VCaP (cell line): Measurements from ENCODE around the gene PRR5L.
A peak's percentile ranks its signal among the peaks of the same experiment; 100 is the strongest.

Source experiments
- H3K27ac ChIP-seq: fragments of 450-650 bp; 2 replicates; pipeline ENCODE4 v1.5.1; 2017
- TF ChIP-seq, protein P1 (sequence below): fragments of 450-650 bp; conservative IDR thresholded peaks from 2 replicates; pipeline ENCODE4 v1.5.1; 2017; ENCODE audit warnings: mild to moderate bottlenecking, moderate library complexity

PRR5L gene

DNA sequence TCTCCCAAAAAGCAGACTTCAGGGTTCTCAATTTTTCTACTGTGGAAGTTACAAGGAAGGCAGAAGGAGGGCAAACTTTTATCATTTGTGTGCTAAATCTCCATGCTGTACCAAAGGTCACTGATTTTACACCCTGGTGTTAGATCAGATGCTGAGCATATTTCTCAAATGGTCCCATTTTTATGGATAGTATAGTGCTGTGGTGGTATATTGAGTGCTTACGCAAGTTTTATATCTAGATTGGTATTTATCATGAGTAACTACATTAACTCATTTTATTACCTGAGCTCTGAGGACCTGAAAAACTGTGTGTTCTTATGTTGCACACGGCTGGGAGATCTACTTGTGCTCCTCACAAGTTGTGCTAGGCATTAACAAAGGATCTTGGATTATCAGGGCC lies 75.1 kb downstream of the PRR5L start:
- TF ChIP-seq, protein P1, sequence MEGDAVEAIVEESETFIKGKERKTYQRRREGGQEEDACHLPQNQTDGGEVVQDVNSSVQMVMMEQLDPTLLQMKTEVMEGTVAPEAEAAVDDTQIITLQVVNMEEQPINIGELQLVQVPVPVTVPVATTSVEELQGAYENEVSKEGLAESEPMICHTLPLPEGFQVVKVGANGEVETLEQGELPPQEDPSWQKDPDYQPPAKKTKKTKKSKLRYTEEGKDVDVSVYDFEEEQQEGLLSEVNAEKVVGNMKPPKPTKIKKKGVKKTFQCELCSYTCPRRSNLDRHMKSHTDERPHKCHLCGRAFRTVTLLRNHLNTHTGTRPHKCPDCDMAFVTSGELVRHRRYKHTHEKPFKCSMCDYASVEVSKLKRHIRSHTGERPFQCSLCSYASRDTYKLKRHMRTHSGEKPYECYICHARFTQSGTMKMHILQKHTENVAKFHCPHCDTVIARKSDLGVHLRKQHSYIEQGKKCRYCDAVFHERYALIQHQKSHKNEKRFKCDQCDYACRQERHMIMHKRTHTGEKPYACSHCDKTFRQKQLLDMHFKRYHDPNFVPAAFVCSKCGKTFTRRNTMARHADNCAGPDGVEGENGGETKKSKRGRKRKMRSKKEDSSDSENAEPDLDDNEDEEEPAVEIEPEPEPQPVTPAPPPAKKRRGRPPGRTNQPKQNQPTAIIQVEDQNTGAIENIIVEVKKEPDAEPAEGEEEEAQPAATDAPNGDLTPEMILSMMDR, result no peak
- H3K27ac ChIP-seq, result peak overlapping the region; percentile 84; the same call in 1 of the 2 replicates

DNA sequence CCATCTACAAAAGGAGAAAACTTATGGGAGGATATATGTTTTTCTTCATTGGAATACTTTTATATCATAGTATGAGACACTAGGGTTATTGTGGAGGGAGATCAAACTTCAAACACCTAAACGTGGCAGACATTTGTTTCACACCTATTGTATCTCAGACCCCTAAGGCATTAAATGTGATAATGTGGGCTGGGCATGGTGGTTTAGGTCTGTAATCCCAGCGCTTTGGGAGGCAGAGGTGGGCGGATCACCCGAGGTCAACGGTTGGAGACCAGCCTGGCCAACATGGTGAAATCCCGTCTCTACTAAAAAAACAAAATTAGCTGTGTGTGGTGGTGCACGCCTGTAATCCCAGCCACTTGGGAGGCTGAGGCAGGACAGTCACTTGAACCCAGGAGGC lies 75.5 kb downstream of the PRR5L start:
- H3K27ac ChIP-seq, result peak overlapping the region; percentile 84
- TF ChIP-seq, protein P1, result no peak

DNA sequence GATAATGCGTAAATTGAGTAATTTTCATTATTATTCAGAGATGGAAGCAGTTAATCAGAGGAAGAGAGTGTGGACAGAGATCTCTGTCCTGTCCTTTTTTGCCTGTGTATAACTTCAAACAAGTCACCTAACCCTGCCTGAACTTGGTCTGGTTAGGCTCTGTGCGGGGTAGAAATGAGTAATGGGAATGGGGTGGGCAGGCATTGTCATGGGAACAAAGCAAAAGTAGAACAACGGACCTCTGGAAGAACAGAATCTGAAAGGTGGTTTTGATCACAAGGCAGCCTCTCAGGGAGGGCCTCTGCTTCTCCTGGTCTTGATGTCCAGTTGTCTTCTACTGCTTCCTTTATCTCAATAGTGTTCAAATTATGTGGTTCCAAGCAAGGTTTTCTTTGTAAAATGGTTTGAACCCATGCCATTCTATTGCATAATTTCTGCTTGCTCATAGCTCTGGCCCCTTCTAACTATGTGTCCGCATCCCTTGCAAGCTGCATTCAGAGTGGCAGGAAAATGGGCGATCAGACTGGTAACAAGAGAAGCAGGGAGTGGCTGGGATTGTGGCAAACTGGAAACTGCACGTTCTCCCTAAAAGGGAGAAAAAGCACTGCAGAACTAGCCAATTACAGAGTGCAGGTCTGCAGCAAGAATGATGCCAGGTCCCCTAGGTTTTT lies 76.1 kb downstream of the PRR5L start:
- H3K27ac ChIP-seq, result peak overlapping the region; percentile 84
- TF ChIP-seq, protein P1, result no peak

DNA sequence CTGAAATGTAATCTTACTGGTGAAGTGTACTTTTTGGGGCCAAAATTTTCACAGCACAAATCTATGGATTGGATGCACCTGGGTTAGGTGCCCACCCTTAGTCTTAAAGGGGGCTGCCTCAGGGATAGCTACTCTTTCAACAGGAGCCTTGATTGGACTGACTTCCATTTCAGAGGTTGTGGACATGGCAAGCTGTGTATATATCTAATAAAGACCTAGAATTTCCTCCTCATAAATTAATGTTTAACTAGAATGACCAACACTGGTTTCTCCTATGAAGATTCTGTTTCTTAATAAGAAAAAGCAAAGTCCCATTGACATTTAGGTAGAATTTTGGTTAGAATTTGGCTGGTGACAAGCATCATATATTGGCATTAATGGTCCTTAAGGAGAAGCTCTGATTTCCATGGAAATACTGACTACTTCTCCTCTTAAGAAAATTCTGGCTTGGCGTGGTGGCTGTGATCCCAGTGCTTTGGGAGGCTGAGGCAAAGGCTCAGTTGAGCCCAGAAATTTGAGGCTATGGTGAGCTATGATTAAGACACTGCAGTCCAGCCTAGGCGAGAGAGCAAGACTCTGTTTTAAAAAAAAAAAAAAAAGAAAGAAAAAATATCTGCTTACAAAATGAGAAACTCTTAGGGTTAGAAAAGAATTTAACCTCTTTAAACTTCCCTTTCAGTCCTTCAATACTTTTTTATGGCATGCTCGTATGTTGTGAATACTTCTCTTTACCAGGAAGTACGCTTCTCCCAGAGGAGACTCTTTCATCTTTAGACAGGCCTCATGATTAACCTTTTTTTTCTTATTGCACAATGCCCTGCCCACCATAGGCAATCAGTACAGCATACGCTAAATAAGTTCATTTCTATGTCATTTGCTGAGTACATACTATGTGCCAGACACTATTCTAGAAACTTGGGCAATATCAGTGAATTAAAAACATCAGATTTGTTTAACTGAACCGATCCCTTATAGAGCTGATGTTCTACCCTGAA lies 77.2 kb downstream of the PRR5L start:
- TF ChIP-seq, protein P1, result no peak

DNA sequence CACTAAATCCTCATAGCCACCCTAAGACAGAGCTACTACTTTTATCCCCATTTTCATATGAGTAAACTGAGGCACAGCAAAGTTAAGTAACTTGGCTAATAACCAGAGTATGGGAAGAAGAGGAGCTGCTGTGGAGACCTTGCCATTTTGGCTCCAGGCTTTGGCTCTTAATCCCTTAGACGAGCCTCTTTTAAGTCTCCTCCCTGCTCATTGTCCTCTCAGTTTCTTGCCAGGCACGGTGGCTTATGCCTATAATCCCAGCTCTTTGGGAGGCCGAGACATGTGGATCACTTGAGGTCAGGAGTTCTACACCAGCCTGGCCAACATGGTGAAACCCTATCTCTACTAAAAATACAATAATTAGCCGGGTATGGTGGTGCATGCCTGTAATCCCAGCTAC lies 78.6 kb downstream of the PRR5L start:
- TF ChIP-seq, protein P1, result no peak
- peak overlapping the region; percentile 11; the same call in 1 of the 2 replicates for H3K27ac ChIP-seq

More for the DNA sequence above, 77.2 kb downstream of the PRR5L start:
- H3K27ac ChIP-seq, result peak overlapping the region; percentile 84

DNA sequence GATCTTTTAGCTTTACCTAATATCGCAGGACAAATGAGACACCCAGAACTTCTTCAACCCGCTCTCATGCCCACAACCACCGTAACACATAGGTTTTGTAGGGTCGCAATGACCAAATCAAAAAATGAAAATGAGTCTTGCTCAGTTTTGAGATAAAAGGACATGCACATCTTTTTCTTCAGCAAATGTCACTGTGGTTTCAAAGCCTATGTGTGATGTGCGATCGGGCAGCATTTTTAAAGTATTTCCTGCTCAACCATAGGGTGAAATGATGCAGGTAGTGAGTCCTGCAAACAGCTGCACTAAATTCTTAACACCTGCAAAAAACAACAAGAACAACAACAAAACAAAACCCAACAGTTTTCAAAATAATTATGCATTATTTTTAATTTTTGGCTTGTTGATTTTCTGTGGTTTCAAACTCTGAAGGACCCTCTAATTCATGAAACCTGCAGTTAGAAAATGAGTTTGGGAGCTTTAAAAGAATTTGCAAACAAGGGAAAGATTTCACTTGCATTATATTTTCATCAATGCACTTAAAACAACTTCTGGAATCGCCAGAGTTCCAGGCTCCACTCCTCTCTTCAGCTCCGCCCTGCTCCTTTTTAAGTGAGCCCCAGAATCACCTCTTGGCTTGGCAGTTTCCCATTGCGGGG lies 79.4 kb downstream of the PRR5L start:
- H3K27ac ChIP-seq, result peak overlapping the region; percentile 11; the same call in 1 of the 2 replicates
- TF ChIP-seq, protein P1, result no peak
